Stimulated activated CD8-positive, alpha-beta memory T cell treated with anti-CD3 and anti-CD28 coated beads, Interleukin-7, amount 100 ng/mL, for 1 hour (primary cell): Measurements from ENCODE around the gene DIAPH3.

ENCODE experiments used
- DNase-seq, 2 donors: peaks; one replicate each; pipeline ENCODE4 v3.0.0-alpha.2; 2020; ENCODE audit warnings: low read depth in 2 of 2

Gene DIAPH3

GRCh38 chr13:59674616-59675015 lies 489.1 kb downstream of the DIAPH3 start:
- no peak for DNase-seq

GRCh38 chr13:59673286-59673685 lies 490.4 kb downstream of the DIAPH3 start:
- DNase-seq, result no peak

GRCh38 chr13:59672445-59672844 lies 491.3 kb downstream of the DIAPH3 start:
- DNase-seq, result no peak

- no peak for DNase-seq
Observed at GRCh38 chr13:59671881-59672280, 491.8 kb downstream of the DIAPH3 start.

GRCh38 chr13:59666504-59666903 lies 497.2 kb downstream of the DIAPH3 start:
- DNase-seq, result no peak

GRCh38 chr13:59665732-59666131 lies 498.0 kb downstream of the DIAPH3 start:
- no peak for DNase-seq

- DNase-seq, result no peak
Observed at GRCh38 chr13:59665184-59665583, 498.5 kb downstream of the DIAPH3 start.

GRCh38 chr13:59664586-59664985 lies 499.1 kb downstream of the DIAPH3 start:
- no peak for DNase-seq

- DNase-seq, result no peak
Observed at GRCh38 chr13:59663707-59664106, 500.0 kb downstream of the DIAPH3 start.

- no peak for DNase-seq
Observed at GRCh38 chr13:59660582-59660981, 503.1 kb downstream of the DIAPH3 start.

- no peak for DNase-seq
Observed at GRCh38 chr13:59659981-59660380, 503.7 kb downstream of the DIAPH3 start.

- DNase-seq, result no peak
Observed at GRCh38 chr13:59658738-59659330, 504.9 kb downstream of the DIAPH3 start.

GRCh38 chr13:59658027-59658737 lies 505.5 kb downstream of the DIAPH3 start:
- no peak for DNase-seq

- DNase-seq, result no peak
Observed at GRCh38 chr13:59653916-59654315, 509.8 kb downstream of the DIAPH3 start.

- no peak for DNase-seq
Observed at GRCh38 chr13:59651479-59651878, 512.2 kb downstream of the DIAPH3 start.

GRCh38 chr13:59643906-59644626 lies 519.7 kb downstream of the DIAPH3 start:
- no peak for DNase-seq

- no peak for DNase-seq
Observed at GRCh38 chr13:59643364-59643841, 520.3 kb downstream of the DIAPH3 start.

- DNase-seq, result no peak
Observed at GRCh38 chr13:59641817-59642216, 521.9 kb downstream of the DIAPH3 start.

- DNase-seq, result no peak
Observed at GRCh38 chr13:59641261-59641660, 522.5 kb downstream of the DIAPH3 start.

GRCh38 chr13:59638404-59638803 lies 525.3 kb downstream of the DIAPH3 start:
- DNase-seq, result no peak

- DNase-seq, result no peak
Observed at GRCh38 chr13:59635589-59635988, 528.1 kb downstream of the DIAPH3 start.

GRCh38 chr13:59633290-59633689 lies 530.4 kb downstream of the DIAPH3 start:
- DNase-seq, result no peak

GRCh38 chr13:59631271-59631670 lies 532.5 kb downstream of the DIAPH3 start:
- DNase-seq, result no peak
